ENCODE measurements around the gene ICAM1. TPM values are rescaled to one million over a fixed set of nuclear protein-coding genes. Genes with fewer than 3 reads are reported as not detected.

ICAM1 gene
- total and polyA plus RNA-seq, 2 of the 13 experiments (the other 11 are each of a cell fraction or from before 2014, with no cell fraction given) = 37.9 to 98.4 TPM

GRCh38 chr19:10289167-10289835, 18.4 kb downstream of the ICAM1 start (continued):
- no peak for TF ChIP-seq GPN1 (CRISPR knock-in tag; IDR thresholded peaks at IDR 0.05; ENCODE audit: borderline replicate concordance)
- no peak for TF ChIP-seq HOXA9 (CRISPR knock-in tag; IDR thresholded peaks at IDR 0.05; ENCODE audit: borderline replicate concordance)
- no peak for TF ChIP-seq MYNN (CRISPR knock-in tag; IDR thresholded peaks at IDR 0.05; ENCODE audit: low read depth)
- no peak for TF ChIP-seq HOMEZ (CRISPR knock-in tag; IDR thresholded peaks at IDR 0.05; ENCODE audit: low read depth)
- peak; percentile 58; the same call in 1 of the 2 replicates for TF ChIP-seq CAMTA2 (CRISPR knock-in tag; IDR thresholded peaks at IDR 0.05; ENCODE audit: borderline replicate concordance)
- no peak for TF ChIP-seq ZNF44 (CRISPR knock-in tag; IDR thresholded peaks at IDR 0.05)
- no peak for TF ChIP-seq ZNF713 (CRISPR knock-in tag; IDR thresholded peaks at IDR 0.05)
- no peak for TF ChIP-seq SKI (IDR thresholded peaks at IDR 0.05; ENCODE audit: partially characterized antibody)
- no peak; the same call in 1 of the 2 replicates for TF ChIP-seq ZNF782 (CRISPR knock-in tag; IDR thresholded peaks at IDR 0.05; ENCODE audit: borderline replicate concordance)
- TF ChIP-seq TIGD3 (CRISPR knock-in tag; IDR thresholded peaks at IDR 0.05; ENCODE audit: borderline replicate concordance) = no peak
- TF ChIP-seq ZNF274 (CRISPR knock-in tag; IDR thresholded peaks at IDR 0.05) = no peak; the same call in 1 of the 2 replicates
- TF ChIP-seq ZFP36L2 (CRISPR knock-in tag; IDR thresholded peaks at IDR 0.05) = no peak
- TF ChIP-seq U2AF1 (optimal IDR thresholded peaks at IDR 0.05; ENCODE audit: low read depth, low read length) = no peak
- no peak for TF ChIP-seq SSRP1 (CRISPR knock-in tag; IDR thresholded peaks at IDR 0.05)
- no peak for TF ChIP-seq ZNF572 (CRISPR knock-in tag; IDR thresholded peaks at IDR 0.05)
- no peak for TF ChIP-seq ZNF773 (CRISPR knock-in tag; IDR thresholded peaks at IDR 0.05; ENCODE audit: borderline replicate concordance)
- TF ChIP-seq ATAD3A (CRISPR knock-in tag; IDR thresholded peaks at IDR 0.05) = no peak
- TF ChIP-seq STAT6 (CRISPR knock-in tag; IDR thresholded peaks at IDR 0.05; ENCODE audit: borderline replicate concordance) = no peak
- no peak for TF ChIP-seq ZNF451 (CRISPR knock-in tag; IDR thresholded peaks at IDR 0.05)
- no peak for TF ChIP-seq AGO2 (optimal IDR thresholded peaks at IDR 0.05; ENCODE audit: low read depth, low read length)
- no peak for TF ChIP-seq CREBL2 (CRISPR knock-in tag; IDR thresholded peaks at IDR 0.05; ENCODE audit: borderline replicate concordance)
- peak; percentile 42 for TF ChIP-seq ZNF781 (CRISPR knock-in tag; IDR thresholded peaks at IDR 0.05; ENCODE audit: borderline replicate concordance, not compliant biosample characterization)
- TF ChIP-seq FUBP1 (CRISPR knock-in tag; IDR thresholded peaks at IDR 0.05; ENCODE audit: borderline replicate concordance) = no peak

Measured in HepG2 (cell line).